Endothelial cell of umbilical vein (primary cell): Measurements from ENCODE around the gene VASH2. TPM values are rescaled to one million over a fixed set of nuclear protein-coding genes. Genes with fewer than 3 reads are reported as not detected.

Source experiments
- BruUV-seq: library from RNA; stranded (reverse); fragments of 400-500 nt; replicated peaks from 2 replicates; lab custom pipeline; 2021; lab: Mats Ljungman, UMichigan
- CTCF ChIA-PET: fragments of 300-600, 350-600 bp; sonication (Branson Sonifier 250); formaldehyde crosslinking; loops from one replicate; lab custom pipeline; 2021; ENCODE audit warnings: antibody characterized with exemption, inconsistent platforms; lab: Charles Lee
- POLR2A ChIA-PET: fragments of 300-600, 350-600 bp; sonication (Branson Sonifier 250); formaldehyde crosslinking; loops from one replicate; lab custom pipeline; 2021; ENCODE audit warnings: antibody characterized with exemption, inconsistent platforms; lab: Charles Lee
- DNase-seq: peaks from one replicate; pipeline ENCODE4 v3.0.0-alpha.2; 2011; ENCODE audit warnings: low read depth, low spot score
- FAIRE-seq: peaks from 2 replicates; lab custom pipeline; 2011; peaks lifted over from hg19 to GRCh38; lab: Jason Lieb, UNC
- H2AFZ ChIP-seq: 2 replicates; pipeline ENCODE4 v1.6.0; 2012; ENCODE audit warnings: low read depth, low read length, control low read depth, inconsistent platforms
- H3K27ac ChIP-seq: 2 replicates; pipeline ENCODE4 v1.5.1; 2011; ENCODE audit warnings: low read depth, mild to moderate bottlenecking, control low read depth, low read length, moderate library complexity; ENCODE audit not compliant: insufficient read depth
- H3K27me3 ChIP-seq, 2 experiments: 2 replicates each; pipeline versions ENCODE4 v1.6.0 to v1.6.1; 2011; ENCODE audit warnings: low read length in 2 of 2, mixed read lengths in 1 of 2; ENCODE audit not compliant: control insufficient read depth in 2 of 2, insufficient read depth in 2 of 2
- H3K36me3 ChIP-seq, 2 experiments: 2 replicates in 1 of 2; 3 replicates in 1 of 2; pipeline ENCODE4 v1.5.1; 2011; ENCODE audit warnings: low read length in 2 of 2, mild to moderate bottlenecking in 1 of 2, moderate library complexity in 1 of 2; ENCODE audit not compliant: control insufficient read depth in 2 of 2, insufficient read depth in 2 of 2; ENCODE audit errors: extremely low read depth in 1 of 2
- H3K4me1 ChIP-seq: 3 replicates; pipeline ENCODE4 v1.5.1; 2011; ENCODE audit warnings: mild to moderate bottlenecking, low read length; ENCODE audit not compliant: control insufficient read depth, insufficient read depth; ENCODE audit errors: extremely low read depth
- H3K4me2 ChIP-seq: 2 replicates; pipeline ENCODE4 v1.6.1; 2011; ENCODE audit warnings: low read length, control low read depth, mixed read lengths; ENCODE audit not compliant: insufficient read depth
- H3K4me3 ChIP-seq, 3 experiments: fragments of 200-600 bp in 1 of 3; sonication (generic), shearing (Covaris generic) in 1 of 3; replicated peaks in 1 of 3; 2 replicates each; pipeline ENCODE4 v1.5.1; 2011 to 2016; ENCODE audit warnings: control low read depth in 3 of 3, low read length in 3 of 3, mild to moderate bottlenecking in 2 of 3, inconsistent platforms in 1 of 3, low read depth in 1 of 3, moderate library complexity in 1 of 3; ENCODE audit not compliant: insufficient read depth in 1 of 3
- H3K79me2 ChIP-seq: 2 replicates; pipeline ENCODE4 v1.6.0; 2012; ENCODE audit warnings: low read length, inconsistent platforms; ENCODE audit not compliant: control insufficient read depth, insufficient read depth
- H3K9ac ChIP-seq: replicated peaks from 2 replicates; pipeline ENCODE3; 2011; ENCODE audit warnings: low read length, control low read depth; ENCODE audit not compliant: insufficient read depth; ENCODE audit errors: extremely low read depth
- H3K9me1 ChIP-seq: replicated peaks from 3 replicates; pipeline ENCODE4 v1.6.0; 2011; ENCODE audit warnings: mild to moderate bottlenecking, low read length; ENCODE audit not compliant: control insufficient read depth, insufficient read depth; ENCODE audit errors: extremely low read depth
- H3K9me3 ChIP-seq: replicated peaks from 2 replicates; pipeline ENCODE4 v1.5.1; 2012; ENCODE audit warnings: low read length, inconsistent platforms; ENCODE audit not compliant: control insufficient read depth, insufficient read depth
- H4K20me1 ChIP-seq: replicated peaks from 2 replicates; pipeline ENCODE3; 2011; ENCODE audit warnings: mild to moderate bottlenecking, low read length; ENCODE audit not compliant: control insufficient read depth, insufficient read depth; ENCODE audit errors: extremely low read depth
- CTCF ChIP-seq, 2 donors: IDR thresholded peaks; 1 replicate in 1 of 2; 2 replicates in 1 of 2; pipeline ENCODE4 v1.5.1; 2011; ENCODE audit warnings: low read length in 2 of 2, mild to moderate bottlenecking in 2 of 2, moderate library complexity in 2 of 2, control low read depth in 1 of 2, inconsistent platforms in 1 of 2, low read depth in 1 of 2; ENCODE audit not compliant: insufficient read depth in 1 of 2; ENCODE audit errors: extremely low read depth in 1 of 2
- EZH2 ChIP-seq: IDR thresholded peaks from 2 replicates; pipeline ENCODE4 v1.6.1; 2012; ENCODE audit warnings: borderline replicate concordance, low read depth, mild to moderate bottlenecking, moderate library complexity, low read length, inconsistent platforms; ENCODE audit not compliant: severe bottlenecking
- FOS ChIP-seq: IDR thresholded peaks from 2 replicates; pipeline ENCODE4 v1.6.1; 2011; ENCODE audit warnings: mild to moderate bottlenecking, low read length, moderate library complexity, borderline replicate concordance; ENCODE audit not compliant: insufficient read depth
- GATA2 ChIP-seq: IDR thresholded peaks from 2 replicates; pipeline ENCODE4 v1.7.0; 2011; ENCODE audit warnings: low read depth, mild to moderate bottlenecking, moderate library complexity, mixed read lengths, low read length; ENCODE audit not compliant: insufficient read length, insufficient read depth
- JUN ChIP-seq: IDR thresholded peaks from 2 replicates; pipeline ENCODE4 v1.6.1; 2011; ENCODE audit warnings: borderline replicate concordance, low read depth; ENCODE audit not compliant: insufficient read length, insufficient read depth
- MAX ChIP-seq: IDR thresholded peaks from 2 replicates; pipeline ENCODE4 v1.6.1; 2011; ENCODE audit not compliant: insufficient read depth, insufficient read length
- MYC ChIP-seq: IDR thresholded peaks from one replicate; pipeline ENCODE4 v1.6.1; 2011; ENCODE audit warnings: mild to moderate bottlenecking, low read depth, low read length
- POLR2A ChIP-seq: IDR thresholded peaks from 2 replicates; pipeline ENCODE4 v1.6.1; 2012; ENCODE audit warnings: low read depth, mild to moderate bottlenecking, control low read depth, low read length
- POLR2AphosphoS5 ChIP-seq: IDR thresholded peaks from 2 replicates; pipeline ENCODE4 v1.6.1; 2012; ENCODE audit warnings: low read depth, mild to moderate bottlenecking, control low read depth, low read length, moderate library complexity; ENCODE audit not compliant: insufficient read depth
- dilution Hi-C: fragments of 300-500 bp; cut with MboI; formaldehyde crosslinking; loops from one replicate; pipeline ENCODE4 v1.15.0; 2019; ENCODE audit warnings: low sequenced_read_pairs; ENCODE audit not compliant: extremely low pct_ligation_motif_present
- intact Hi-C: fragments of 100-400 bp; cut with micrococcal nuclease; formaldehyde crosslinking; loops from one replicate; pipeline ENCODE4 v1.10.0; 2022
- polyA plus RNA-seq, 4 experiments: library from polyadenylated mRNA; depleted of rRNA in 3 of 4; stranded (reverse) in 3 of 4; unstranded in 1 of 4; fragments of >200 nt; gene quantifications; 2 replicates each; pipeline versions ENCODE4 v1.2.1 to v1.2.3, GENCODE V29; 2011 to 2012; ENCODE audit warnings: missing spikeins in 1 of 4
- total RNA-seq: library from RNA; stranded (reverse); gene quantifications from 2 replicates; pipeline ENCODE4 v1.2.3, GENCODE V29; 2021

VASH2 gene
- total and polyA plus RNA-seq, 2 donors (not counting 3 experiments of a cell fraction or from before 2014, with no cell fraction given), result 0.70 to 2.9 TPM

GRCh38 chr1:212959266-212960220 lies 9.2 kb downstream of the VASH2 start:
- Histone ChIP-seq H4K20me1 (no peaks in the 10 kb centered on the region), H3K27ac (no peak overlapping the region), H3K36me3 (no peaks in the 10 kb centered on the region), H3K27me3 (peaks cover 0 to 7% of the 10 kb centered on the region in 2 experiments), H3K9me1 (no peaks in the 10 kb centered on the region), H3K79me2 (no peaks in the 10 kb centered on the region), H3K9ac (no peak overlapping the region), H3K4me3 (no peak overlapping the region), H2AFZ (no peak overlapping the region), H3K4me2 (no peak overlapping the region), H3K4me1 (no peaks in the 10 kb centered on the region), H3K9me3 (no peaks in the 10 kb centered on the region)
- dilution Hi-C loops (no loop called here), intact Hi-C loops (no loop called here)
- CTCF ChIA-PET, result interaction anchor here (0.7 kb wide), 1 partner anchor 8 kb away, joined by 5 read pairs; no protein-coding TSS in a partner anchor
- peak; percentile 33 for FAIRE-seq
- TF ChIP-seq FOS, result no peak
- TF ChIP-seq POLR2A, result no peak
- no peak for TF ChIP-seq MAX
- TF ChIP-seq CTCF (IDR thresholded peaks at IDR 0.05; ENCODE audit: extremely low read depth in 1 of 2, insufficient read depth in 1 of 2, low read depth in 1 of 2, low read length in 2 of 2), result no peak
- TF ChIP-seq MYC, result no peak
- TF ChIP-seq GATA2, result no peak
- TF ChIP-seq POLR2AphosphoS5, result no peak
- TF ChIP-seq JUN, result no peak
- no peak for TF ChIP-seq EZH2
- DNase-seq, result peak; percentile 24
- POLR2A ChIA-PET, result no interaction called here
- BruUV-seq, result no TSS peak
